Muscle of arm (tissue), 12 donors: ENCODE data around the gene MTFR1L. TPM values are rescaled to one million over a fixed set of nuclear protein-coding genes. Genes with fewer than 3 reads are reported as not detected.
A peak's percentile ranks its signal among the peaks of the same experiment; 100 is the strongest.

ENCODE experiments used
- DNase-seq: peaks from one replicate; pipeline ENCODE4 v3.0.0-alpha.2; 2013
- polyA plus RNA-seq, 12 donors: library from polyadenylated mRNA; unstranded; fragments of 120-200 nt; gene quantifications; one replicate each; pipeline ENCODE4 v1.2.1, GENCODE V29; 2013; ENCODE audit not compliant: insufficient read length in 12 of 12

Gene MTFR1L
- polyA plus RNA-seq, 12 donors = 58.6 to 85.0 (median 65.0) TPM; not detected in 1

DNA sequence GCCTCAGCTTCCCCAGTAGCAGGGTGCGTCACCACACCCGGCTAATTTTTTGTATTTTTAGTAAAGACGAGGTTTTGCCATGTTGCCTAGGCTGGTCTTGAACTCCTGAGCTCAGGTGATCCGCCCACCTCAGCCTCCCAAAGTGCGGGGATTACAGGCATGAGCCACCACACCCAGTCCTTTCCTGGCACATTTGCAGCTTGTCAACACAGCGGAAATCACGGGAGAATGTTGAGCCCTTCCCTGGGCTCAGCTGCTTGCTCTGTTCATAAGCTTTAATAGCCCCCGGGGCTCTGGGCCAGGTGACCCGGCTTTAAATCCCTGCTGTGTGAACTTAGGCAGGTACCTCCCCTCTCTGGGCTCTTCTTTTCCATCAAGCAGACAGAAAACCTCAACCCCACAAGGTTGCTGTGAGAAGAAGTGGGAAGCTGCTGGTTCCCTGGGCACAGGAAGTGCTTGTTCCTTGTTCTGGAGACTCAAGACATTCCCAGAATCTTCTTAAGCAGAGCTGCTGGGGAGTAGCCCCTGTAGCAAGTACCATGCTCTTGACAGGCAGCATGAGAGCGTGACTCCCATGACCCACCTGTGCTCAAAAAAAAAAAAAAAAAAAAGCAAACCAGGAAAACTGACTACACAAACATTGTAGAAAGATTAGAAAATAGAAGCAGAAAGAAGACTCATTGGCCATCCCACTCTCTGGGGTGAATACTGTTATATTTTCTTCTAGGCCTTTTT lies 34.3 kb upstream of the MTFR1L start:
- DNase-seq = no peak

DNA sequence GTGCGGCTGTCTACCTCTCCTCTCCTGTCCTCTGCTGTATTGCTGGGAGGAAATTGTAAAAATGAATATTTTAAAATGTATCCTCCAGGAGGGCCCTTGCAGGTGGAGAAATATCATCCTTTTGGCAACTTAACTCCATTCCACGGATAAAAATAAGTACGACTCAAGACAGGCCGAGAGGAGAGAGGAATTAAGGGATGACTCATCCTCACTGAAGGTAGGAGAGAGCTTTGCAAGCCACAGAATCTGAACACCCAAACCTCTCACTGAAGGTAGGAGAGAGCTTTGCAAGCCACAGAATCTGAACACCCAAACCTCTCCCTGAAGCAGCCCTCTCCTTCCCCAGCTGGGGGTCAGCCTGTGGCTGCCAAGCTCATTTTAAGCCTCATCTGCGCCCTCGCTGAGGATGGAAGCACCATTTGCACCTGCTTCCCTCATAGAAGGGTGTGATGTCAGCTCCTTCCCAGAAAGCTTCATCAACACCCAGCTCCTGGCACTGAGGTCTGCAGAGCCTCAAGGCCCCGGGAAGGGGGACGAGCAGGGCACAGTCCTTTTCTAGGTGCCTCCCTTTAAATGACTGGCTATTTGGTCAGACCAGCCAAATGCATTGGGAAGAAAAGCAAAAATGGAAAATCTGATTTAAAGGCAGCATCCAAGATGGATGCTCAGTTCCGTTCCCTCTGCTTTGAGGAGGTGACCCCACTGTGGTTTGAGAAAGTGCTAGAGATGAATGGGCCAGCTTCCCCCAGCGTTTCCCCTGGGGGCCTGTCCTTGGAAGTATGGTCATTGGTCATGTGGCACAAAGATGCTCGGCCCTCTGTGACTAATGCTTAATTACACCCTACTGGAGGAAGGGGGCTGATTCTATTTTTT lies 32.6 kb upstream of the MTFR1L start:
- no peak for DNase-seq

DNA sequence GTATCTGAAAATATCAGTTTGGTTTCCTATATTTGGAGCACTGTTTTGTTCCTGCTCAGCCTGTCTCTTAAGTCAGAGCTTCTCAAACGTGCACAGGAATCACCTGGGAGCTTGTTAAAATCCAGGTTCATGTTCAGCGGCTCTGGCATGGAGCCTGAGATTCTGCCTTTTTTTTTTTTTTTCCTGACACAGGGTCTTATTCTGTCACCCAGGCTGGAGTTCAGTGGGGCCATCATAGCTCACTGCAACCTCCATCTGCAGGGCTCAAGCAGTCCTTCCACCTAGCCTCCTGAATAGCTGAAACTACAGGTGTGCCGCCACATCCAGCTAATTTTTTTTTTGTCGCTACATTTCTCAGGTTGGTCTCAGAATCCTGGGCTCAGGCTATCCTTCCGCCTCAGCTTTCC lies 32.0 kb upstream of the MTFR1L start:
- DNase-seq = no peak

DNA sequence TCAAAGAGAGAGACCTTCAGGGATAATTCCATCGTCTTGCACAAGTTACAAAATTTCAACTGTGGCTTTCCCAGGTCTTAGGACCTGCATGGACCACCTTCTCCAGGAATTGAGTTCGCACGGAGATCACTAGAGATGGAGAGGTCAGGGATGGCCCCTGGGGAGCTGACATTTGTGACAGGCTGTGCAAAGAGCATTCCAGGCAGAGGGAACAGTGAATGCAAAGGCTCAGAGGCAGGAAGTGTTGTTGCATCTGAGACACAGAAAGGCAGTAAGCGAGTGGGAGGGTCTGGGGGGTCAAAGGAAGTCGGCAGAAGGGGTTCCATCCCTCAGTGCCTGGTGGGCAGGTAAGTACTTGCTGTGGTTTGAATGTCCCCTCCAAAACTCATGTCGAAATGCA lies 29.3 kb upstream of the MTFR1L start:
- no peak for DNase-seq

DNA sequence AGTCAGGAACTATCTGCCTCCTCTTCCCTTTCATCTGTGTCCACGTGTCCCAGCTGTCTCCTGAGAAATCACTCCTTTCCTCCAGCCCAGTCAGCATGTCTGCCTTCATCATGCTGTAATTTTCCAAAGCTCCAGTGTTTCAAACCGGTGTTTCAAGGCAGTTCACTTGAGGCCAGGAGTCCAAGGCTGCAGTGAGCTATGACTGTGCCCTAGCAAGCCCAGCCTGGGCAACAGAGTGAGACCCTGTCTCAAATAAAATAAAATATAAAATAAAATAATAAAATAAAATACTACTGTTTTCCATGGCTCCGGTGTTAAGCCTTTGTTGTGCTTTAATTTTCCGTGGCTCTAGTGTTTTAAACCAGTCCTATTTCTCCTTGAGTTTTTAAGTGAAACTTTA lies 27.6 kb upstream of the MTFR1L start:
- no peak for DNase-seq

DNA sequence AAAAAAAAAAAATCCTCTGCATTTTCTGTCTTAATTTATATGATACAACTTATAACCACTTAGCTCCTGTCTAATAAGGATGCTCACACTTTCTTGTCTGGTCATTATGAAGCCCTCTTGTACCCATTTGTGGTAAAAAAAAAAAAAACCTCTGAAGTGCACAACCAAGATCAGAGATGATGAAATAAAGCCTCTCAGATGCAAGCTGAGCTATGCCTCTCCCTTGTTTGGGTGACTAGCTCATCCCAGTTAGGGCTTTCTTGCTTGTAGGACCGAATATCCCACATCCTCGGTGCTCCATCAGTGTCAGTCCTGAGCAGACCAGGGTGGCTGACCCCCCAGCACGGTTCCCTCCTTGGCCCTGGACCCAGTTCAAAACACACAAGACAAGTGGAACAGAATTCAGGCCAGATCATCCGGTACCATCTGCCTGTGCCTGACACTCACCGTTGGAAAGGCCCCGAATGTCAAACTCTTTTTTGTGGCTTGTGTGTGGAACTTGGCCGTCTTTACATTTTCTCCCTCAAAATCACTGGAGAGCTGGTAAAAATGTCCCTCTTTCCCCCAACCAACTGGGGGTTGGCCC lies 26.1 kb upstream of the MTFR1L start:
- no peak for DNase-seq

DNA sequence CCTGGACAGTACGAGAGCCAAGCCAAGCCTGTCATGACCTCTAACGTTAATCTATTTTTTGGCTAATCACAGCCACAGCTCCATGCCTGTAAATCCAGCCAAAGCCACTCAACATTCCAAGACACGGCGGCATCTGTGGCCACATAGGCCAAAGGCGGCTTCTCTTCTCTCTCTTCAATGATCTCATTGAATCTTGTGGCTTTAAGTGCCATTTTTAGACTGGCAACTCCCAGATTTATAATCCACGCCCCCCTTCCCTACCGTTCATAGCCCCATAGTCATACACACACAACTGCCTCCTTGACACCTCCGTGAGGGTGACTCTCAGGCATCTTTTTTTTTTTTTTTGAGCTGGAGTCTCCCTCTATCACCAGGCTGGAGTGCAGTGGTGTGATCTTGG lies 25.4 kb upstream of the MTFR1L start:
- no peak for DNase-seq

DNA sequence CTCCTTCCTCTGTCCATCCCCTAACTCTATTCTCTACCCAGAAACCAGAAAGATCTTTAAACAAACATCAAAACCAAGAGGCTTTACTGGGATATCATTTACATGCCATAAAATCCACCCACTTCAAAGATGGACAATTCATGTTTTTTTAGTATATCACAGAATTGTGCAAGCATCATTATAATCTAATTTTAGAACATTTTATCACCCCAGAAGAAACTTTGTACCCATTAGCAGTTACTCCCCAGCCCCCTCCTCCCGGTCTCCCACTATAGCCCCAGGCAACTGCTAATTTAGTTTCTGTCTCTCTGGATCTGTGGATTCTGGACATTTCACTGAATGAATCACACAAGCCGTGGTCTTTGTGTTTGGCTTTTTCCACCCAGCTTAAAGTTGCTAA lies 24.5 kb upstream of the MTFR1L start:
- no peak for DNase-seq

DNA sequence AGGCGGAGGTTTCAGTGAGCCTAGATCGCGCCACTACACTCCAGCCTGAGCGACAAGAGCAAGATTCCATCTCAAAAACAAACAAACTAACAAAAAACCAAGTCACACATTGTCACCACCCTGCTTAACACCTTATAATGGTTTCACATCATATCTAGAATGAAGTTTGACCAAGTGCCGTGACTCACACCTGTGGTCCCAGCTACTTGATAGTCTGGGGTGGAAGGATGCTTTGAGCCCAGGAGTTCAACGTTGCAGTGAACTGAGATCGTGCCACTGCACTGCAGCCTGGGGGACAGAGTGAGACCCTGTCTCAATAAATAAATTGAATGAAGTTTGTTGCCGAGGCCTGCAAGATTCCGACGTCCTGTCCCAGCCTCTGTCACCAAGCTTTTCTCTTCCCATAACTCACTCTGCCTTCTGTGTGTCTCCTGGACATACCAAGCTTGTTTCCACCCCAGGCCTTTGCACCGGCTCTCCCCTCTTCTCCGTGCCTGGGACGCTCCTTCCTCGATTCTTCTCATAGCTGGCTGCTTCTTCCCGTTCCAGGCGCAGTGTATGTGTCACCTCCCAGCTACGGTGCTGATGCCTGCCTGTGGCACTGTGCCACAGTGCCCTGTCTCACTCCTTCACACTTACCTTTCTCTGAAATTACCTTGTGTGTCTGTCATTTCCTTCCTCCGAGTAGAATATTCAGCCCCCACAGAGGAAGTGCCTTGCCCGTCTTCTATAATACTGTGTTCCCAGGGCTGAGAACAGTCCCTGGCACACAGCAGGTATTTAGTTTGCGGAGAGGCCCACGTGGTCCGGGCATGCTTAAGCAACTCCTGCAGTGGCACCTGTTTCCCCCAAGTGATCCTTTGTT lies 23.6 kb upstream of the MTFR1L start:
- no peak for DNase-seq

DNA sequence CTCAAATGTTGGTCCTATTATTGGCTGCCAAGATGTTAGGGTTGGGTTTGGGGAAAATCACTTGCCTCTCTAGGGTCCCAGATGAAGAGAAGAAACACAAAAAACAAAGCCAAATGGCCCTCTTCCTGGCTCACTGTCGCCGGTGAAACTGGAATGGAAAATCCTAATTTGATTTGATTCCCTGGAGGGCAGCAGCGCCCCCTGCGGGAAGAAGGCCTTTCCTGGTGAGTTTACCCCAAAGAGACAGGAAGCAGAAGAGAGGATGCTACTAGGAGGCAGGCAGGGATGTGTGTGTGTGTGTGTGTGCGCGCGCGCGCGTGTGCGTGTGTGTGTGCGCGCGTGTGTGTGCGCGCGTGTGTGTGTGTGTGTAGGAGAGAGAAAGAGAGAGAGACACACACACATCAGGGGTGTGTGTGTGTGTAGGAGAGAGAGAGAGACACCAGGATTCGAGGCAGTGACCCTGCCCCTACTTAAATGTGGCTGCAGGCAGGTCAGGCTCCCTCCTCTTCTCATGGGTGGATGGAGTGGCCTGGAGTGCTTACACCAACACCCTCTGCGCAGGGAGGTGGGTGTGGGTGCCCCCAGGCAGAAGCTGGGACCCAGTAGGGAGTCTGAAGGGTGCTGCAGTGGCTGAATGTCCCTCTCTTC lies 22.8 kb upstream of the MTFR1L start:
- peak; percentile 76 for DNase-seq

DNA sequence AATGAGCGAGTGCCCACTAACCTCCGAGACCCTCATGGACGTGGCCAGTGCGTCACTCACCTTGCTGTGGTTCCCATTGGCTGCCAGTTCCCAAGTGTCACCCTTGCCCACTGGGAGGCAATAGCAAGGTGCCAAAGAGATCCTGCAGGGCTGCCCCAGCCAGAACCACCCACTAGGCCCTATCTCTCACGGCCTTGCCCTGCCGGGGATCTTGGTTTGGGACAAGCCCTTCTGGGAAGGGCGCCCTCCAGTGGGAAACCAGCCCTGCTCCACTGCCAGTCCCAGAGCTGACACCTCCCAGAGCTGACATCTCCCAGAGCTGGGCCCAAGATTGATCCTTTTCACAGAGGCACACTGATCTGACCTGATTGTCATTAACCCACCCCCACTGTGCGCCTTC lies 21.8 kb upstream of the MTFR1L start:
- no peak for DNase-seq

DNA sequence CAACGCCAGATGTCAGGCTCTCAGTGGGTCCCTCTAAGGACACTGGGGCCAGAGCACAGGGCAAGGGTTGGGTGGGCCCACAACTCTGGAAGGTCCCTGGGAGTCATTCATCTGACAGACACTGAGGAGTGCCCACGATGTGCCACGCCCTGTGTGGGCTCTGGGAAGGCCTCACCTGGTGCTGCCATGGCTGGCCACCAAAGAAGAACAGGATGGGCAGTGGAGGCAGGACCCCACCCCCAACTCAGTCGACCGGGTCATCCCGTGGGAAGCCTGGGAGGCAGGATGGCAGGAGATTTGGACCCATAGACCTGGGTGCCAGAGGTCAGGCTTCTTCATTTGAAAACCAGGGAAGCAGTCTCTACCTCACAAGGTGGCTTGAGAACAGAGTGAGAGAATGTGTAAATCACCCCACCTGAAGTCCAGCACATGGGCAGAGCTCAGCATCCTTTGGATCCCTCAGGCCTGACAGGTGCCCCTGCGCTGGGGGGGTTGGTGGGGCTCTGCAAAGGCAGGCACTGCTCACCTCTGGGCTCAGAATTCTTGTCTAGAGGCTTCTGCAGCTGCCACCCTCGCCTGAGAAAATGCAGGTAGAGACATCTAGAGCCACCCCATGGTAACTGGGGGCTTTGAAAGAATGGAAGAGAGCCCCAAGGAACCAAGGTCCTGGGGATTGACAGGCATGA lies 20.9 kb upstream of the MTFR1L start:
- no peak for DNase-seq

DNA sequence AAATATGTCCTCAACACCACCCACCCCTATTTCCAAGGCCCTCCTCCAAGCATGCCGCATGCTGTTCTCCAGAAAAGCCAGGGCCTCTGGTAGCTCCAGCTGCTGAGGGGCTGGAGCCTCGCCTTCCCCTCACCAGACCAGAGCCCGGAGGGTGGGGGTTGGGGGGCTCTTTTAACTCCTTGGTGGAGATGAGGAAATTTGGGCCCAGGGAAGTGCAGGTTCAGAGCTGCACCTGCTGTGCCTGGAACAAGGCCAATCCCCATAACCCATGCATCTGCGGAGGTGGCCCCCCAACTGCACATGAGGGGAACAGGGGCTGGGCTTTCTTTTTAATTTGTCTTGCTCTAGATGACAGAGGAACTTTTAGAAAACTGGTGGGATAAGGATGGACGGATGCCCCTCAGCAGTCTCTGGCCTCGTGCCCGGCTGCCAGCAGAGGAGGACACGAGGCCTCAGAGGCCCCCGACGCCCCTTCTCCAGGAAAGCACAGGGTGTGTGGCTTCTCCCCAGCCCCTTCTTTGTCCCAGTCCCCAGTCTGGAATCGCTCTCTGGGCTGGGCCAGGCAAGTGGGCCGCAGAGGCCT lies 20.3 kb upstream of the MTFR1L start:
- DNase-seq = peak; percentile 69

DNA sequence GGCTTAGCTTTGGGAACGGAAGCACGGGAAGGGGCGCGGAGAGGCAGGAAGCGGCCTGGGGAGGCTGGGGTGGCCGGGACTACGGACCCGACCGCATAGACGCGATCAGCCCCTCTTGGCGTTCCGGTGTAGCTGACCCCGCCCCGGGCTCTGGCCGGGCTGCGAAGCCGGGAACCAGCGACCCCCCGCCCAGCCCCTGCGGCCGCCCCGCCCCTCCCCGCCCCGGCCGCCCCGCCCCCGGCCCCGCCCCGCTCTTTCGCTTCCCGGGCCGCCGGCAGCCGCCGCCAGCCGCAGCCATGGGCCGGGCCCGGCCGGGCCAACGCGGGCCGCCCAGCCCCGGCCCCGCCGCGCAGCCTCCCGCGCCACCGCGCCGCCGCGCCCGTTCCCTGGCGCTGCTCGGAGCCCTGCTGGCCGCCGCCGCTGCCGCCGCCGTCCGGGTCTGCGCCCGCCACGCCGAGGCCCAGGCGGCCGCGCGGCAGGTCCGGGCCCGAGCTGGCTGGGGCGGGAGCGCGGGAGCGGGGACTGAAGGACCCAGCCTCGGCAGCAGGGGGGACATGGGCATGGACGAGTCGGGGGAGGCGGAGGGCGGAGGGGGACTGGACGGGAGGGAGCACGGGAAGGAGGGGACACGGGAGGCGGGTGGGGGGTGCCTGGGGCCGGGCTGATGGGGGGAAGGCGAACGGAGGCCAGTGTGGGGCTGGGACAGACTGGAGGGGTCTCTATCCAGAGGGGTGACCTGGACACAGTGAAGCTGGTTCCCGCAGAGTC lies 19.6 kb upstream of the MTFR1L start, which contains the start of gene SELENON:
TSS of gene SELENON (plus strand) at position 259 of the 768 bp plus-strand sequence. CDS start at position 297, 38 bp downstream.
- peak; percentile 38 for DNase-seq

DNA sequence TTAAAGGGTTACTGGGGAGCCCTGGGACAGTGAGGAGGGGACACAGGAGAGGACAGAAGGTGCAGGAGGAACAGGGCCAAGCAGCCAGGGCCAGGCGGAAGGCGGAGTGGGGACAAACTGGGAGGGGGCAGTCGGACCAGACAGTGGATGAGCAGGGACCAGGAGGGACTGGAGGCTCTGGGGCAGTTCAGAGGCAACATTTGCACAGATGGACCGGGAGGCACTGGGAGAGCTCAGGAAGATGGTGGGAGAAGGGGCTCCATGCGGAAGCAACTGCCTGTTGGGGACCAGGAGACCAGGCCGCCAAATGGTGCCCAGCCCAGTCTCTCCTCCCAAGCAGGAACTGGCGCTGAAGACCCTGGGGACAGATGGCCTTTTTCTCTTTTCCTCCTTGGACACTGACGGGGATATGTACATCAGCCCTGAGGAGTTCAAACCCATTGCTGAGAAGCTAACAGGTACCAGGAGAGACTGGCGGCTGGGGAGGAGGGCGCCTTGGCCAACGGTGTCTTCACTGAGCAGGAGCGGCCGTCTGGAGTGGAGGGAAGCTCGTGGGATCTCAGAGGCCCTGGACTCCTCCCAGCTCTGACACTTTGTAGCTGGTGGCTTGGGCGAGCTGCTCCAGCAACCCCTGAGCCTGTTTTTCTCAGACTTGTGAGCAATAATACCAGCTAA lies 18.9 kb upstream of the MTFR1L start:
- no peak for DNase-seq

DNA sequence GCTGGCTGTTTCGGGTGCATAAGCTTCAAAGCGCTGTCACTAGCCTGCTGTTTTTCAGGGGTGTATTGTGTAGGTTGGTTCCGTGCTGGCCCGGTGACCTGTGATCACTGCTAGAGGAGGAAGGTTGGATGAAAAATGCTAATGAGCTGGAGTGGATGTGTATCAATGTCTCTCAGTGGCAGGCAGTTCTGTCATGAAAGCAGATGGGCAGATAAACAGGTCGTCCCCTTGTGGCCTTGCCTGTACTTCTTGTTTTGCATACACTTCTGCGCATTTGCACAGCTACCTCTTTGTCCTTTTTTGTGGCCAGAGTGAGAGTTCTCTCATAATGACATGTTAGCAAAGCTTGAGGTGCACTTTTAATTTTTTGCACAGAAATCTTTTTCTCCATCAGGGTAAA lies 16.8 kb upstream of the MTFR1L start:
- no peak for DNase-seq

DNA sequence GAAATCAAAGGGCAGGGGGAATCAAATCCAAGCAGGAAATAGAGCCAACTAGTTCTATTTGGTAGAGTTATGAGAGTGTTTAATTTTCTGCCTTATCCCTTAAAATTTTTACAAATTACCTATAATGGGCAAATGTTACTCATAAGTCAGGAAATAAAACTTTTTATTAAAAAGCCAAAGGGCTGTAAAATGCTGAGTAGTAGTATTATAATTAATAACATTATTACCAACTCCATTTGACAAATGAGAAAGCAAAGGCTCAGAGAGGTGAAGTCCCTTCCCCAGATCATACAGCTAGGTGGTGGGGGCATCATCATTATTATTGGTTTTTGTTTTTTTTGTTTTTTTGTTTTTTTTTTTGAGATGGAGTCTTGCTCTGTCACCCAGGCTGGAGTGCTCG lies 16.4 kb upstream of the MTFR1L start:
- DNase-seq = no peak

DNA sequence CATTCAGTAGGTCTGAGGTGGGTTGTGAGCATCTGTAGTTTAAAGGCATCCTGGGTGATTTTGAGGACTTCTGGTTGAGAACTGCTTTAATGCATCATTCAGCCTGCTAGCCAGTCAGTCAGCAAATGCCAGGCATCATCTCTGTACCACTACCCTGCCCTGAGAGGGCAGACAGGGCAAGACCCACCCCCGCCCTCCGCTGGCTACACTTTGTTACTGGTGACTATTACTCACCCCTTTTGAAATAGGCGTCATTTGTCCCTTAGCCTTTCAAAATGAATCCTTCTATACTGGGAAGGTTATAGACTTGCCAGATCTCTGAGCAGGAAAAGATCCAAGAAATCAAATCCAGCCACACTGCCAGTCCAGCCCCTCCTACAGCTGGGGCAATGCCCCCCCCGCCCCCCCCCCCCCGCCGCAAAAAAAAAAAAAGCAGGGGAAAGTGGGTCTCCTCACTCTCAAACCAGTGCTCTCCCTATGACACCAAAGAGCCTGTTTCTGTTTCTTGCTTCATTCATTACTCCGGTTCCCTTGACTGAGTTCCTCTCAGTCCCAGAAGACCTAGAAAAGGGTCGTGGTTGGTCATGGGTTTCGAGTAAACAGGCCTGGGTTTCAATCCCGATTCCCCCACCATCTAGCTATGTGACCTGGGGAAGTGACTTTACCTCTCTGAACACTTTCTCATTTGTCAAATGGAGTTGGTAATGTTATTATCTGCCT lies 15.3 kb upstream of the MTFR1L start:
- DNase-seq = no peak
